Progenitor cell of endocrine pancreas (in vitro differentiated cells): ENCODE results near the gene RGS5. TPM values are rescaled to one million over a fixed set of nuclear protein-coding genes. Genes with fewer than 3 reads are reported as not detected.

ENCODE experiments used
- DNase-seq: peaks from one replicate; pipeline ENCODE4 v3.0.0; 2021; ENCODE audit warnings: low spot score; ENCODE audit not compliant: unreplicated experiment
- H3K27ac Mint-ChIP-seq: 2 replicates; pipeline ENCODE4 v1.8.0; 2021; ENCODE audit warnings: mild to moderate bottlenecking, moderate library complexity, mixed read lengths
- H3K27me3 Mint-ChIP-seq: 2 replicates; pipeline ENCODE4 v1.8.0; 2021; ENCODE audit warnings: mixed read lengths
- H3K36me3 Mint-ChIP-seq: 2 replicates; pipeline ENCODE4 v1.8.0; 2022; ENCODE audit warnings: mixed read lengths; ENCODE audit not compliant: insufficient read depth
- H3K4me1 Mint-ChIP-seq: 2 replicates; pipeline ENCODE4 v1.8.0; 2021; ENCODE audit warnings: low read depth, mixed read lengths
- H3K4me3 Mint-ChIP-seq: 2 replicates; pipeline ENCODE4 v1.8.0; 2021; ENCODE audit warnings: low read depth, mild to moderate bottlenecking, moderate library complexity, mixed read lengths
- H3K9me3 Mint-ChIP-seq: 2 replicates; pipeline ENCODE4 v1.8.0; 2021; ENCODE audit warnings: low read depth, mixed read lengths
- CTCF ChIP-seq: fragments of 200-600 bp; sonication (generic); IDR thresholded peaks from one replicate; pipeline ENCODE4 v1.5.0; 2021; ENCODE audit warnings: antibody characterized with exemption, mild to moderate bottlenecking; ENCODE audit not compliant: unreplicated experiment
- total RNA-seq: library from RNA; stranded (reverse); gene quantifications from 2 replicates; pipeline ENCODE4 v1.2.1, GENCODE V29; 2021

RGS5 gene
- total RNA-seq, 1 donor from 2014 or later: 2.9 TPM

GRCh38 chr1:163093579-163093978, 109.1 kb downstream of the RGS5 start:
- H3K4me3 Mint-ChIP-seq: no peak overlapping the region
- TF ChIP-seq CTCF: no peak
- H3K36me3 Mint-ChIP-seq: no peaks in the 10 kb centered on the region
- H3K4me1 Mint-ChIP-seq: no peaks in the 10 kb centered on the region
- no peaks in the 10 kb centered on the region for H3K27me3 Mint-ChIP-seq
- H3K9me3 Mint-ChIP-seq: no peaks in the 10 kb centered on the region
- no peak overlapping the region for H3K27ac Mint-ChIP-seq
- DNase-seq: no peak

GRCh38 chr1:163093169-163093568, 109.5 kb downstream of the RGS5 start:
- no peaks in the 10 kb centered on the region for H3K4me1 Mint-ChIP-seq
- TF ChIP-seq CTCF: no peak
- no peak for DNase-seq
- no peaks in the 10 kb centered on the region for H3K9me3 Mint-ChIP-seq
- H3K4me3 Mint-ChIP-seq: no peak overlapping the region
- H3K36me3 Mint-ChIP-seq: no peaks in the 10 kb centered on the region
- H3K27me3 Mint-ChIP-seq: no peaks in the 10 kb centered on the region
- no peak overlapping the region for H3K27ac Mint-ChIP-seq

Other genes starting within 250 kb of the RGS5 start
- 7.3 and 12.1 TPM in 2 replicates for gene RGS4, start 133.6 kb downstream of the RGS5 start, total RNA-seq
- 15.6 and 19.6 TPM in 2 replicates for gene NUF2, start 119.0 kb upstream of the RGS5 start, total RNA-seq